H1 (cell line): ENCODE data around the gene HDAC10. TPM values are rescaled to one million over a fixed set of nuclear protein-coding genes. Genes with fewer than 3 reads are reported as not detected.

Experiments
- BCL11A ChIP-seq, 2 experiments: IDR thresholded peaks; one replicate each; pipeline ENCODE4 v1.6.1; 2011; ENCODE audit warnings: low read depth in 2 of 2, low read length in 2 of 2, mild to moderate bottlenecking in 2 of 2
- CEBPB ChIP-seq: IDR thresholded peaks from 2 replicates; pipeline ENCODE4 v1.6.1; 2012; ENCODE audit warnings: low read depth, low read length
- JUN ChIP-seq: IDR thresholded peaks from 2 replicates; pipeline ENCODE4 v1.6.1; 2011; ENCODE audit warnings: low read depth, mild to moderate bottlenecking, improper control_type of control experiment, low read length
- POLR2AphosphoS5 ChIP-seq: IDR thresholded peaks from 2 replicates; pipeline ENCODE4 v1.6.1; 2011; ENCODE audit warnings: low read depth, low read length
- RAD21 ChIP-seq, 2 experiments: IDR thresholded peaks in 1 of 2; conservative IDR thresholded peaks in 1 of 2; 2 replicates each; pipeline ENCODE4 v1.6.1; 2011; ENCODE audit warnings: low read depth in 2 of 2, low read length in 2 of 2, improper control_type of control experiment in 1 of 2, inconsistent platforms in 1 of 2, mild to moderate bottlenecking in 1 of 2, moderate library complexity in 1 of 2
- polyA plus RNA-seq, 7 experiments: library from polyadenylated mRNA; depleted of rRNA in 3 of 7; stranded (reverse) in 5 of 7; unstranded in 2 of 7; fragments of >200 nt in 5 of 7; fragments of 200-250 nt in 2 of 7; gene quantifications; 1 replicate in 5 of 7; 2 replicates in 1 of 7; 4 replicates in 1 of 7; pipeline versions ENCODE4 v1.2.1 to v1.2.3, GENCODE V29; 2011 to 2013; ENCODE audit warnings: missing spikeins in 2 of 7, mixed read lengths in 2 of 7
- total RNA-seq: library from RNA; stranded (reverse); fragmentation: NEBNext Ultra II Directional; extraction: Animal tissue kit (Norgen Biotek cat#: 25700); gene quantifications from 2 replicates; pipeline ENCODE4 v1.2.1, GENCODE V29; 2021

The HDAC10 gene
- total and polyA plus RNA-seq, 2 of the 8 experiments (the other 6 are each of a cell fraction or from before 2014, with no cell fraction given) = 11.2 to 26.4 TPM

- no peak for TF ChIP-seq CEBPB
- no peak for TF ChIP-seq POLR2AphosphoS5
- TF ChIP-seq BCL11A (IDR thresholded peaks at IDR 0.05; ENCODE audit: low read depth in 2 of 2, low read length in 2 of 2) = no peak
- TF ChIP-seq JUN = no peak
- TF ChIP-seq RAD21 (IDR thresholded peaks at IDR 0.05 in 1 of 2, conservative IDR thresholded peaks at IDR 0.05 in 1 of 2; ENCODE audit: low read depth in 2 of 2, low read length in 2 of 2) = no peak
Observed at GRCh38 chr22:50275181-50276055, 24.4 kb upstream of the HDAC10 start (continued).
